Endothelial cell of umbilical vein (primary cell): Measurements from ENCODE around the gene ABAT.

ENCODE experiments used
- EZH2 ChIP-seq: IDR thresholded peaks from 2 replicates; pipeline ENCODE4 v1.6.1; 2012; ENCODE audit warnings: borderline replicate concordance, low read depth, mild to moderate bottlenecking, moderate library complexity, low read length, inconsistent platforms; ENCODE audit not compliant: severe bottlenecking
- FOS ChIP-seq: IDR thresholded peaks from 2 replicates; pipeline ENCODE4 v1.6.1; 2011; ENCODE audit warnings: mild to moderate bottlenecking, low read length, moderate library complexity, borderline replicate concordance; ENCODE audit not compliant: insufficient read depth
- TF ChIP-seq, protein P1 (sequence below), 2 donors: IDR thresholded peaks; 1 replicate in 1 of 2; 2 replicates in 1 of 2; pipeline ENCODE4 v1.5.1; 2011; ENCODE audit warnings: low read length in 2 of 2, mild to moderate bottlenecking in 2 of 2, moderate library complexity in 2 of 2, control low read depth in 1 of 2, inconsistent platforms in 1 of 2, low read depth in 1 of 2; ENCODE audit not compliant: insufficient read depth in 1 of 2; ENCODE audit errors: extremely low read depth in 1 of 2

DNA sequence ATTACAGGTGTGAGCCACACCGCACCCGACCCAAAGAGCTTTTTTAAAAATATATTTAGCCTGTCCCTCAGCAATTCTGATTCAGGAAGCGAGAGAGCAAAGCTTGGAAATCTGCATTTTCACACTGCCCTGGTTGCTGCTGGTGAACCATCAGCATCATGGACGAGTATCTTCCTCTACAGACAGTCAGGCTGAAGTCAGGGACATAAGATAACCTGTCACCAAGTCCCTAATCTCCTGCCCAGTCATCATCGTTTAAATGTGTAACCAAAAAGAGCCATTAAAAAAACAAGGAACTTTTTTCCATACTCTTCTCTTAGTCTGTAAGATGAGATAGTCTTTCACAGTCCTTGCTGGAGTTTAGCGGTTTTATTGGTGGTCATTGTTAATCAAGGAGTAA lies 129.9 kb downstream of the ABAT start:
- no peak for TF ChIP-seq FOS
- TF ChIP-seq, protein P1, sequence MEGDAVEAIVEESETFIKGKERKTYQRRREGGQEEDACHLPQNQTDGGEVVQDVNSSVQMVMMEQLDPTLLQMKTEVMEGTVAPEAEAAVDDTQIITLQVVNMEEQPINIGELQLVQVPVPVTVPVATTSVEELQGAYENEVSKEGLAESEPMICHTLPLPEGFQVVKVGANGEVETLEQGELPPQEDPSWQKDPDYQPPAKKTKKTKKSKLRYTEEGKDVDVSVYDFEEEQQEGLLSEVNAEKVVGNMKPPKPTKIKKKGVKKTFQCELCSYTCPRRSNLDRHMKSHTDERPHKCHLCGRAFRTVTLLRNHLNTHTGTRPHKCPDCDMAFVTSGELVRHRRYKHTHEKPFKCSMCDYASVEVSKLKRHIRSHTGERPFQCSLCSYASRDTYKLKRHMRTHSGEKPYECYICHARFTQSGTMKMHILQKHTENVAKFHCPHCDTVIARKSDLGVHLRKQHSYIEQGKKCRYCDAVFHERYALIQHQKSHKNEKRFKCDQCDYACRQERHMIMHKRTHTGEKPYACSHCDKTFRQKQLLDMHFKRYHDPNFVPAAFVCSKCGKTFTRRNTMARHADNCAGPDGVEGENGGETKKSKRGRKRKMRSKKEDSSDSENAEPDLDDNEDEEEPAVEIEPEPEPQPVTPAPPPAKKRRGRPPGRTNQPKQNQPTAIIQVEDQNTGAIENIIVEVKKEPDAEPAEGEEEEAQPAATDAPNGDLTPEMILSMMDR (IDR thresholded peaks at IDR 0.05; ENCODE audit: extremely low read depth in 1 of 2, insufficient read depth in 1 of 2, low read depth in 1 of 2, low read length in 2 of 2) = no peak
- no peak for TF ChIP-seq EZH2
